ENCODE measurements around the gene RNF157. TPM values are rescaled to one million over a fixed set of nuclear protein-coding genes. Genes with fewer than 3 reads are reported as not detected.

Gene RNF157
- total and polyA plus RNA-seq, 8 donors, result 0.95 to 41.4 (median 4.5) TPM

DNA sequence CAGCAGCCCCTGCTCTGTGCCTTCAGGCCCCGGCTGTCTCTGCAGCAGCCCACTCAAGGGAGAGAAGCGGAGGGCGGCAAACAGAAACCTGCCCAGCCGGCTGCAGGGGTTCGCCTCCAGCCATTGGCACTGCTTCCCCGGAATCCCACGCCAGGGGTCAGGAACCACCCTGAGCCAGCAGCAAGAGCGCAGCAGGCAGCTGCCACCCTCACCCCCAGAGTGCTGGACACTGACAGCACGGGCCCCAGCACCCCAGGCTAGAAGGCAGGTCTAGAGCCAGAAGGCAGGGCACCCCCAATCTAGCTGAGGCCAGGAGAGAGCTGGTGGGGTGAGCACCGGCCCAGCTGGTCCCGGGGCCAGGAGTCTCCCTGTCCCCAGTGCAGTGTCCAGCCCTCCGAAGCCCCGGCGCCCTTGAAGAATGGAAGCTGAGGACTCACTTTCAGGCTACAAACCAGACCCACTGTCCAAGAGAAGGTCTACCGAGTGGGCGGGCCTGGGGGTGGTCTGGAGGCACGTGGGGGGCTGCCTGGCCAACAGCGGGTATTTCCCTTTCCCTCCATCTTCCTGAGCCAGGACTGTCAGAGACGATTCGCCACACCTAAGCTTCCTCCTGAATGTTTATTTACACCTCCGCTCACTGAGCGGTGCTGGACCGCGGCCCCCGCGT, 33.3 kb upstream of the RNF157 start:
- 51 to 58% (median 54%) methylated on average over 22 to 26 of the region's 26 CpGs for WGBS, 5 donors
- Histone ChIP-seq H3K27me3 (no peaks in the 10 kb centered on the region), H3K36me3 (peaks cover 4 to 28% (median 24%) of the 10 kb centered on the region in 4 donors)

GRCh38 chr17:76272541-76273444, 32.5 kb upstream of the RNF157 start:
- peak overlapping the region; percentile 27 to 71 (median 40) for H3K4me3 ChIP-seq
- peak in 1 of 2 donors; percentile 50 for DNase-seq
- peak overlapping the region; percentile 77 to 100 (median 82) for H3K27ac ChIP-seq
- intact Hi-C loops (cut with DNase I; ENCODE audit: low total_unique reads), result no loop called here
- no peaks in the 10 kb centered on the region for H3K9me3 ChIP-seq
- 47 to 66% (median 53%) methylated on average over 13 to 19 of the region's 19 CpGs for WGBS, 5 donors
- no peak for TF ChIP-seq POLR2AphosphoS5 (IDR thresholded peaks at IDR 0.05)
- TF ChIP-seq EP300 (IDR thresholded peaks at IDR 0.05), result no peak
- TF ChIP-seq, protein P1, sequence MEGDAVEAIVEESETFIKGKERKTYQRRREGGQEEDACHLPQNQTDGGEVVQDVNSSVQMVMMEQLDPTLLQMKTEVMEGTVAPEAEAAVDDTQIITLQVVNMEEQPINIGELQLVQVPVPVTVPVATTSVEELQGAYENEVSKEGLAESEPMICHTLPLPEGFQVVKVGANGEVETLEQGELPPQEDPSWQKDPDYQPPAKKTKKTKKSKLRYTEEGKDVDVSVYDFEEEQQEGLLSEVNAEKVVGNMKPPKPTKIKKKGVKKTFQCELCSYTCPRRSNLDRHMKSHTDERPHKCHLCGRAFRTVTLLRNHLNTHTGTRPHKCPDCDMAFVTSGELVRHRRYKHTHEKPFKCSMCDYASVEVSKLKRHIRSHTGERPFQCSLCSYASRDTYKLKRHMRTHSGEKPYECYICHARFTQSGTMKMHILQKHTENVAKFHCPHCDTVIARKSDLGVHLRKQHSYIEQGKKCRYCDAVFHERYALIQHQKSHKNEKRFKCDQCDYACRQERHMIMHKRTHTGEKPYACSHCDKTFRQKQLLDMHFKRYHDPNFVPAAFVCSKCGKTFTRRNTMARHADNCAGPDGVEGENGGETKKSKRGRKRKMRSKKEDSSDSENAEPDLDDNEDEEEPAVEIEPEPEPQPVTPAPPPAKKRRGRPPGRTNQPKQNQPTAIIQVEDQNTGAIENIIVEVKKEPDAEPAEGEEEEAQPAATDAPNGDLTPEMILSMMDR (IDR thresholded peaks at IDR 0.05), result no peak
- no peak for TF ChIP-seq POLR2A (IDR thresholded peaks at IDR 0.05)
- no peaks in the 10 kb centered on the region for H3K27me3 ChIP-seq
- H3K36me3 ChIP-seq, result peaks cover 4 to 28% (median 24%) of the 10 kb centered on the region in 4 donors
- peaks cover 54 to 69% (median 67%) of the 10 kb centered on the region in 4 donors for H3K4me1 ChIP-seq

More for the DNA sequence above, 33.3 kb upstream of the RNF157 start:
- no peak for TF ChIP-seq POLR2AphosphoS5 (IDR thresholded peaks at IDR 0.05)
- TF ChIP-seq, protein P1 (IDR thresholded peaks at IDR 0.05), result no peak
- TF ChIP-seq EP300 (IDR thresholded peaks at IDR 0.05), result no peak
- no peak for TF ChIP-seq POLR2A (IDR thresholded peaks at IDR 0.05)
- Histone ChIP-seq H3K27ac (peak overlapping the region in 4 of 5 donors; percentile 29 to 100 (median 86)), H3K9me3 (no peaks in the 10 kb centered on the region), H3K4me3 (no peak overlapping the region), H3K4me1 (peaks cover 47 to 63% (median 60%) of the 10 kb centered on the region in 4 donors)
- no peak for DNase-seq
- intact Hi-C loops (cut with DNase I; ENCODE audit: low total_unique reads), result no loop called here

- H3K36me3 ChIP-seq, result peaks cover 4 to 31% (median 26%) of the 10 kb centered on the region in 4 donors
- intact Hi-C loops (cut with DNase I; ENCODE audit: low total_unique reads), result no loop called here
- 5 to 18% (median 8%) methylated on average over 17 to 38 of the region's 38 CpGs for WGBS, 5 donors
- H3K9me3 ChIP-seq, result no peaks in the 10 kb centered on the region
- peak overlapping the region; percentile 77 to 100 (median 82) for H3K27ac ChIP-seq
- DNase-seq, result peak; percentile 58 to 92
- H3K4me3 ChIP-seq, result peak overlapping the region; percentile 27 to 71 (median 40)
- H3K4me1 ChIP-seq, result peaks cover 63 to 78% (median 76%) of the 10 kb centered on the region in 4 donors
- TF ChIP-seq POLR2AphosphoS5 (IDR thresholded peaks at IDR 0.05), result peak in 2 of 3 donors; percentile 54 to 72
- no peak for TF ChIP-seq POLR2A (IDR thresholded peaks at IDR 0.05)
- no peaks in the 10 kb centered on the region for H3K27me3 ChIP-seq
Observed at GRCh38 chr17:76271669-76272540, 31.6 kb upstream of the RNF157 start.

DNA sequence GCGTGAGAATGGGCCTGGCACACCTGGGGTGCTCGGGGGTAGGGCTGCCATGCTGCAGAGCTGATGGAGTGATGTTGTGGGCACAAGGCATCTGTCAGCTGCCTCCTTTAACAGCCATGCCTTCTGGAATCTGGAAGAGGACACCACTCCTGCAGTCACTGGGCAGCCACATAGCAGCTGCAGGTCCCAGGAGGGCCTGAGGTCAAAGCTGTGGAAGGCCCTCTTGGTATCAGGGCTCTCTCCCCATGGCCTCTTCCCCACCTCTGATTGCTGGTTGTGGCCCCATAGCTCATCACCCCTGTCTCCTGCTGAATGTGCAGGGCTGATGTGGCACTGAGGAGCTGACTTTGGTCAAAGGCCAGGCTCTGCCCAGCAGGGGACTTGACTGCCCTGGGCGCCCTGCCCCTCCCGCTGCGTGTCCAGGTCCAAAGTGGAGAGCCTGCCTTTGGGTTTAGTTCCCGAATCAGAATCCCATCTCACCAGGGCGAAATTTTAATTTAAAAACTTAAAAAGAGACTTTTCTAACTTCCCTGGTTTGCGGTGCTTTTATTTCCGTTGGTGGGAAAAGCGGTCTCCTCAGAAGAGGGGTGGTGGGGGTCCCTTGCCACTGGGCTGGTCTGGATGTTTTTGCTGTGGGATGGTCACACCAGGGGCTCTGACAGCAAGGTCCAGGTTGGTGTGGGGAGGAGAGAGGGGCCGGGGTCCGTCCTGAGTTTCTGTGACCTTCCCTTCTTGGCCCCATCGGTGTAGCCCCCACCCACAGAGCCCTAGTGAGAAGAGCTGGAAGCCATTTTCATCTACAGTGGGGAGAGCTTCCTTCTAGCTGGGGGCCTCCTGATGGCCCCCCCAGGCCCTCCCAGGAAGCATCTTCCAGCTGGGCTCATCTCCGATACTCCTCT, 30.7 kb upstream of the RNF157 start:
- DNase-seq, result no peak
- H3K4me3 ChIP-seq, result peak overlapping the region; percentile 27 to 71 (median 40)
- TF ChIP-seq EP300 (IDR thresholded peaks at IDR 0.05) (no peak), POLR2AphosphoS5 (IDR thresholded peaks at IDR 0.05) (no peak), POLR2A (IDR thresholded peaks at IDR 0.05) (no peak)
- TF ChIP-seq, protein P1 (IDR thresholded peaks at IDR 0.05), result no peak
- intact Hi-C loops (cut with DNase I; ENCODE audit: low total_unique reads), result no loop called here
- peaks cover 68 to 87% (median 82%) of the 10 kb centered on the region in 4 donors for H3K4me1 ChIP-seq
- H3K27me3 ChIP-seq, result no peaks in the 10 kb centered on the region
- no peaks in the 10 kb centered on the region for H3K9me3 ChIP-seq
- 66 to 79% (median 69%) methylated on average over 13 to 14 of the region's 14 CpGs for WGBS, 5 donors
- H3K36me3 ChIP-seq, result peaks cover 4 to 32% (median 26%) of the 10 kb centered on the region in 4 donors
- H3K27ac ChIP-seq, result peak overlapping the region; percentile 77 to 100 (median 82)
